ENCODE measurements around the gene RNF181. TPM values are rescaled to one million over a fixed set of nuclear protein-coding genes. Genes with fewer than 3 reads are reported as not detected.

RNF181 gene
- total and polyA plus RNA-seq, 2 of the 13 experiments (the other 11 are each of a cell fraction or from before 2014, with no cell fraction given) = 224 to 578 TPM

DNA sequence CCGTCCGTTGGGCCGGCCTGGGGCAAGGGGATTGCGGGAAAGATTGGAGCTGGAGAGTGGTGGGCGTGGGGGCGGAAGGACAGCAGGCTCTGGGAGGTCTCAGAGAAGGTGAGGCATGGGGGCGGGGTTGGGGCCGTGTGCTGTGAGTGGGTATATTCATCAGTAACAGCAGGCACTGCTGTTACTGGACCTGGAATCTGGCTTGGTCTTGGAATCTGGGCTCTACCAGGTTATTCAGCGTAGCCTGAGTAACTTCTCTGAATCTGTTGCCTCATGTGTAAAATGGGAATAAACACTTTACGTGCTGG, 435 bp downstream of the RNF181 start (continued):
- TF ChIP-seq NFAT5 (CRISPR knock-in tag; IDR thresholded peaks at IDR 0.05) (no peak), ZNF121 (CRISPR knock-in tag; IDR thresholded peaks at IDR 0.05) (no peak), ZBTB21 (CRISPR knock-in tag; IDR thresholded peaks at IDR 0.05) (no peak), ZNF501 (CRISPR knock-in tag; IDR thresholded peaks at IDR 0.05) (no peak), TARDBP (CRISPR knock-in tag; IDR thresholded peaks at IDR 0.05) (peak; percentile 2; the same call in 1 of the 2 replicates), HCFC1 (IDR thresholded peaks at IDR 0.05; ENCODE audit: low read depth, low read length) (no peak), MED1 (CRISPR knock-in tag; IDR thresholded peaks at IDR 0.05) (no peak), ZFP82 (CRISPR knock-in tag; IDR thresholded peaks at IDR 0.05; ENCODE audit: borderline replicate concordance) (no peak), ZMAT5 (CRISPR knock-in tag; IDR thresholded peaks at IDR 0.05; ENCODE audit: borderline replicate concordance, low read depth) (no peak), ZBTB46 (CRISPR knock-in tag; IDR thresholded peaks at IDR 0.05; ENCODE audit: borderline replicate concordance) (no peak), MTA1 (CRISPR knock-in tag; IDR thresholded peaks at IDR 0.05; ENCODE audit: borderline replicate concordance) (0 out of 2 replicates have a peak, but pooled peaks have one; percentile 9)
- TF ChIP-seq, protein P1, sequence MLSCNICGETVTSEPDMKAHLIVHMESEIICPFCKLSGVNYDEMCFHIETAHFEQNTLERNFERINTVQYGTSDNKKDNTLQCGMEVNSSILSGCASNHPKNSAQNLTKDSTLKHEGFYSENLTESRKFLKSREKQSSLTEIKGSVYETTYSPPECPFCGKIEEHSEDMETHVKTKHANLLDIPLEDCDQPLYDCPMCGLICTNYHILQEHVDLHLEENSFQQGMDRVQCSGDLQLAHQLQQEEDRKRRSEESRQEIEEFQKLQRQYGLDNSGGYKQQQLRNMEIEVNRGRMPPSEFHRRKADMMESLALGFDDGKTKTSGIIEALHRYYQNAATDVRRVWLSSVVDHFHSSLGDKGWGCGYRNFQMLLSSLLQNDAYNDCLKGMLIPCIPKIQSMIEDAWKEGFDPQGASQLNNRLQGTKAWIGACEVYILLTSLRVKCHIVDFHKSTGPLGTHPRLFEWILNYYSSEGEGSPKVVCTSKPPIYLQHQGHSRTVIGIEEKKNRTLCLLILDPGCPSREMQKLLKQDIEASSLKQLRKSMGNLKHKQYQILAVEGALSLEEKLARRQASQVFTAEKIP (CRISPR knock-in tag; IDR thresholded peaks at IDR 0.05; ENCODE audit: borderline replicate concordance) = no peak
- TF ChIP-seq, protein P2, sequence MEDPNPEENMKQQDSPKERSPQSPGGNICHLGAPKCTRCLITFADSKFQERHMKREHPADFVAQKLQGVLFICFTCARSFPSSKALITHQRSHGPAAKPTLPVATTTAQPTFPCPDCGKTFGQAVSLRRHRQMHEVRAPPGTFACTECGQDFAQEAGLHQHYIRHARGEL (CRISPR knock-in tag; IDR thresholded peaks at IDR 0.05) = no peak
- TF ChIP-seq, protein P3, sequence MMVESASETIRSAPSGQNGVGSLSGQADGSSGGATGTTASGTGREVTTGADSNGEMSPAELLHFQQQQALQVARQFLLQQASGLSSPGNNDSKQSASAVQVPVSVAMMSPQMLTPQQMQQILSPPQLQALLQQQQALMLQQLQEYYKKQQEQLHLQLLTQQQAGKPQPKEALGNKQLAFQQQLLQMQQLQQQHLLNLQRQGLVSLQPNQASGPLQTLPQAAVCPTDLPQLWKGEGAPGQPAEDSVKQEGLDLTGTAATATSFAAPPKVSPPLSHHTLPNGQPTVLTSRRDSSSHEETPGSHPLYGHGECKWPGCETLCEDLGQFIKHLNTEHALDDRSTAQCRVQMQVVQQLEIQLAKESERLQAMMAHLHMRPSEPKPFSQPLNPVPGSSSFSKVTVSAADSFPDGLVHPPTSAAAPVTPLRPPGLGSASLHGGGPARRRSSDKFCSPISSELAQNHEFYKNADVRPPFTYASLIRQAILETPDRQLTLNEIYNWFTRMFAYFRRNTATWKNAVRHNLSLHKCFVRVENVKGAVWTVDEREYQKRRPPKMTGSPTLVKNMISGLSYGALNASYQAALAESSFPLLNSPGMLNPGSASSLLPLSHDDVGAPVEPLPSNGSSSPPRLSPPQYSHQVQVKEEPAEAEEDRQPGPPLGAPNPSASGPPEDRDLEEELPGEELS (CRISPR knock-in tag; IDR thresholded peaks at IDR 0.05) = no peak
- TF ChIP-seq, protein P4, sequence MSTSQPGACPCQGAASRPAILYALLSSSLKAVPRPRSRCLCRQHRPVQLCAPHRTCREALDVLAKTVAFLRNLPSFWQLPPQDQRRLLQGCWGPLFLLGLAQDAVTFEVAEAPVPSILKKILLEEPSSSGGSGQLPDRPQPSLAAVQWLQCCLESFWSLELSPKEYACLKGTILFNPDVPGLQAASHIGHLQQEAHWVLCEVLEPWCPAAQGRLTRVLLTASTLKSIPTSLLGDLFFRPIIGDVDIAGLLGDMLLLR (CRISPR knock-in tag; IDR thresholded peaks at IDR 0.05) = no peak
